Mucosa of descending colon (tissue), 3 donors: ENCODE data around the gene IAH1. TPM values are rescaled to one million over a fixed set of nuclear protein-coding genes. Genes with fewer than 3 reads are reported as not detected.

Experiments used
- ATAC-seq: fragments of 200-7000 bp; cut with Tn5 transposase; one replicate; pipeline ENCODE4 v1.9.1; 2020; ENCODE audit warnings: mild to moderate bottlenecking, moderate library complexity
- DNase-seq, 3 donors: peaks; one replicate each; pipeline ENCODE4 v3.0.0-alpha.2; 2020
- H3K36me3 ChIP-seq: fragments of 200-600 bp; one replicate; pipeline ENCODE4 v1.8.0; 2021; ENCODE audit warnings: low read depth, mild to moderate bottlenecking
- H3K4me1 ChIP-seq: fragments of 200-600 bp; one replicate; pipeline ENCODE4 v1.8.0; 2021; ENCODE audit warnings: low read depth, mild to moderate bottlenecking
- H3K4me3 ChIP-seq: fragments of 200-600 bp; one replicate; pipeline ENCODE4 v1.8.0; 2021; ENCODE audit warnings: mild to moderate bottlenecking
- H3K9me3 ChIP-seq: fragments of 200-600 bp; one replicate; pipeline ENCODE4 v1.8.0; 2021; ENCODE audit warnings: mild to moderate bottlenecking
- CTCF ChIP-seq: fragments of 200-600 bp; IDR thresholded peaks from one replicate; pipeline ENCODE4 v1.8.0; 2022; ENCODE audit warnings: antibody characterized with exemption, mild to moderate bottlenecking
- intact Hi-C, 2 donors: fragments of 100-400 bp; cut with DNase I in 1 of 2; cut with micrococcal nuclease in 1 of 2; formaldehyde crosslinking; loops; one replicate each; pipeline versions ENCODE4 v1.11.0 to v1.11.1; 2022; cut with DNase I, micrococcal nuclease
- total RNA-seq, 3 donors: library from RNA; stranded (reverse); fragmentation: NEBNext Ultra II Directional in 2 of 3; extraction: Animal tissue kit (Norgen Biotek cat#: 25700) in 2 of 3; gene quantifications; one replicate each; pipeline versions ENCODE4 v1.2.1 to v1.2.4, GENCODE V29; 2021 to 2023
- donor health status: DM: no; HTN: no; CAD: no; lungs with moderate emphysema.
- donor health status: DM: no; HTN: no; CAD: no.
- donor health status: DM: no; HTN: yes; CAD: no.

Gene IAH1
- total RNA-seq, 3 donors from 2014 or later: 36.9 to 58.4 (median 49.3) TPM

GRCh38 chr2:9473308-9473984 is 905 bp upstream of the IAH1 start:
- Histone ChIP-seq H3K36me3 (no peaks in the 10 kb centered on the region), H3K4me1 (peaks cover 19% of the 10 kb centered on the region), H3K4me3 (no peak overlapping the region), H3K9me3 (no peaks in the 10 kb centered on the region)
- TF ChIP-seq CTCF: no peak
- intact Hi-C loops: no loop called here
- DNase-seq: peak; percentile 48 to 58 (median 53)
- ATAC-seq: peak; percentile 33

- no peak for TF ChIP-seq CTCF
- H3K4me1 ChIP-seq: peaks cover 19% of the 10 kb centered on the region
- intact Hi-C loops: no loop called here
- no peaks in the 10 kb centered on the region for H3K36me3 ChIP-seq
- peak; percentile 59 for ATAC-seq
- DNase-seq: peak; percentile 64 to 79 (median 77)
- peak overlapping the region; percentile 67 for H3K4me3 ChIP-seq
- H3K9me3 ChIP-seq: no peaks in the 10 kb centered on the region
Observed at GRCh38 chr2:9473985-9474360, 378 bp upstream of the IAH1 start.

GRCh38 chr2:9477914-9478313 is 3.6 kb downstream of the IAH1 start:
- intact Hi-C loops: no loop called here
- no peak overlapping the region for H3K4me3 ChIP-seq
- DNase-seq: no peak
- no peaks in the 10 kb centered on the region for H3K36me3 ChIP-seq
- no peak for TF ChIP-seq CTCF
- H3K9me3 ChIP-seq: no peaks in the 10 kb centered on the region
- no peak for ATAC-seq
- peaks cover 19% of the 10 kb centered on the region for H3K4me1 ChIP-seq

- intact Hi-C loops: no loop called here
- ATAC-seq: no peak
- Histone ChIP-seq H3K4me1 (peaks cover 16% of the 10 kb centered on the region), H3K4me3 (no peak overlapping the region), H3K9me3 (no peaks in the 10 kb centered on the region), H3K36me3 (peaks cover under 1% of the 10 kb centered on the region)
- no peak for DNase-seq
- no peak for TF ChIP-seq CTCF
Observed at GRCh38 chr2:9478526-9478925, 4.2 kb downstream of the IAH1 start.

- intact Hi-C loops: no loop called here
- Histone ChIP-seq H3K36me3 (peaks cover 10% of the 10 kb centered on the region), H3K9me3 (no peaks in the 10 kb centered on the region), H3K4me3 (no peak overlapping the region), H3K4me1 (peaks cover 10% of the 10 kb centered on the region)
- TF ChIP-seq CTCF: no peak
- ATAC-seq (no peak), DNase-seq (no peak)
Observed at GRCh38 chr2:9480157-9480556, 5.8 kb downstream of the IAH1 start.

GRCh38 chr2:9483107-9483506 is 8.8 kb downstream of the IAH1 start:
- TF ChIP-seq CTCF: no peak
- Histone ChIP-seq H3K9me3 (no peaks in the 10 kb centered on the region), H3K4me1 (no peaks in the 10 kb centered on the region), H3K4me3 (no peak overlapping the region), H3K36me3 (peaks cover 10% of the 10 kb centered on the region)
- intact Hi-C loops: no loop called here
- no peak for ATAC-seq
- DNase-seq: no peak
